OCI-LY1 (cell line): ENCODE data around the gene DKK1.
"Not testable (repeated sequence)": the region's sequence is repeated elsewhere in the genome, so short reads cannot be mapped to it uniquely, and the experiment has no call there.

Experiments used
- H2AFZ ChIP-seq: fragments of 200-600 bp; sonication (generic), shearing (Covaris generic); 2 replicates; pipeline ENCODE4 v1.6.0; 2014; ENCODE audit warnings: antibody characterized with exemption, mild to moderate bottlenecking, low read length
- H3F3A ChIP-seq: fragments of 200-600 bp; sonication (generic), shearing (Covaris generic); 2 replicates; pipeline ENCODE4 v1.6.0; 2014; ENCODE audit warnings: mild to moderate bottlenecking, antibody characterized with exemption, low read length, moderate library complexity; ENCODE audit not compliant: insufficient read depth
- H3K27ac ChIP-seq: fragments of 200-600 bp; sonication (generic); 2 replicates; pipeline ENCODE4 v1.5.1; 2014; ENCODE audit warnings: low read length, mixed run types, mild to moderate bottlenecking, low read depth; ENCODE audit not compliant: poor library complexity, severe bottlenecking
- H3K27me3 ChIP-seq: fragments of 200-600 bp; sonication (generic); 2 replicates; pipeline ENCODE4 v1.6.0; 2014; ENCODE audit warnings: antibody characterized with exemption, mild to moderate bottlenecking, low read length, moderate library complexity; ENCODE audit not compliant: insufficient read depth
- H3K36me3 ChIP-seq: fragments of 200-600 bp; sonication (generic); 2 replicates; pipeline ENCODE4 v1.6.1; 2014; ENCODE audit warnings: mild to moderate bottlenecking, antibody characterized with exemption, low read length, moderate library complexity, mixed read lengths; ENCODE audit not compliant: insufficient read depth
- H3K4me1 ChIP-seq: fragments of 200-600 bp; sonication (generic); 2 replicates; pipeline ENCODE4 v1.5.1; 2014; ENCODE audit warnings: mild to moderate bottlenecking, low read length, moderate library complexity; ENCODE audit not compliant: insufficient read depth, severe bottlenecking
- H3K4me2 ChIP-seq: fragments of 200-600 bp; sonication (generic), shearing (Covaris generic); 2 replicates; pipeline ENCODE4 v1.6.1; 2014; ENCODE audit warnings: low read length
- H3K4me3 ChIP-seq: fragments of 200-600 bp; sonication (generic); 2 replicates; pipeline ENCODE4 v1.5.1; 2014; ENCODE audit warnings: low read length, low read depth, mild to moderate bottlenecking, mixed read lengths; ENCODE audit not compliant: poor library complexity, severe bottlenecking
- H3K79me2 ChIP-seq: fragments of 200-600 bp; shearing (Covaris generic); 2 replicates; pipeline ENCODE4 v1.6.1; 2016; ENCODE audit warnings: mixed run types, low read length, mixed read lengths; ENCODE audit not compliant: insufficient read depth
- H3K9ac ChIP-seq: fragments of 200-600 bp; sonication (generic), shearing (Covaris generic); 2 replicates; pipeline ENCODE4 v1.6.1; 2014; ENCODE audit warnings: mild to moderate bottlenecking, low read length, mixed read lengths
- H3K9me2 ChIP-seq: fragments of 200-600 bp; sonication (generic), shearing (Covaris generic); 2 replicates; pipeline ENCODE4 v1.6.1; 2014; ENCODE audit warnings: low read depth, mild to moderate bottlenecking, low read length, mixed read lengths
- H3K9me3 ChIP-seq: fragments of 200-600 bp; shearing (Covaris generic); 2 replicates; pipeline ENCODE4 v1.6.1; 2014; ENCODE audit warnings: low read length, mixed read lengths
- H4K20me1 ChIP-seq: fragments of 200-600 bp; sonication (generic), shearing (Covaris generic); 2 replicates; pipeline ENCODE4 v1.6.0; 2016; ENCODE audit warnings: mild to moderate bottlenecking, low read length; ENCODE audit not compliant: insufficient read depth
- EZH2 ChIP-seq: fragments of 200-600 bp; sonication (generic), shearing (Covaris generic); IDR thresholded peaks from 2 replicates; pipeline ENCODE4 v1.8.0; 2017; ENCODE audit warnings: borderline replicate concordance, mixed run types, mild to moderate bottlenecking, antibody characterized with exemption, low read length, moderate library complexity, mixed read lengths
- TF ChIP-seq, protein P1 (sequence below): fragments of 200-600 bp; sonication (generic), shearing (Covaris generic); IDR thresholded peaks from 2 replicates; pipeline ENCODE4 v1.5.1; 2017; ENCODE audit warnings: mild to moderate bottlenecking, antibody characterized with exemption, low read length, moderate library complexity, mixed read lengths

Gene DKK1

DNA sequence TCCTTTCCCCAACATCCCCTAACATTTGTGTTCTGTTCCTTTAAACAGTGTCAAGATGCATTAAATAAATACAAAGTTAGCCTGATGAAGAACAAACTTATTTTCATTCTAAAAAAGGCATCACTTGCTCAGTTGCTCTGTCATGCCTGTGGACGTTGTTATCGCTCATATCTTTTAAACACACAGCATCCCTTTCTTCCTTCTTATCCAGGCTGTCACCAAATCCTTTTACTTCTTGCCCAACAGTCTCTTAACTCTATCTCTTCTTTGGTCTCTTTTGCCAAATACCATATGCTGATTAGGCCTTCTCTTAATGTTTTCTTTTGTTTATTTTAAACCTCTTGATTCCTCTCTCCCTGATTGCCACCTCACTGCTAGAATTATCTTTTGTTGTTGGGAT lies 43.9 kb downstream of the DKK1 start:
- Histone ChIP-seq H3K27ac (no peak overlapping the region), H3K4me1 (no peaks in the 10 kb centered on the region), H3K9me3 (no peaks in the 10 kb centered on the region), H2AFZ (no peak overlapping the region), H4K20me1 (no peaks in the 10 kb centered on the region), H3F3A (no peaks in the 10 kb centered on the region), H3K9me2 (no peaks in the 10 kb centered on the region), H3K9ac (no peak overlapping the region), H3K4me2 (no peak overlapping the region), H3K4me3 (no peak overlapping the region), H3K27me3 (no peaks in the 10 kb centered on the region), H3K36me3 (no peaks in the 10 kb centered on the region), H3K79me2 (no peaks in the 10 kb centered on the region)
- TF ChIP-seq EZH2, result no peak
- TF ChIP-seq, protein P1, sequence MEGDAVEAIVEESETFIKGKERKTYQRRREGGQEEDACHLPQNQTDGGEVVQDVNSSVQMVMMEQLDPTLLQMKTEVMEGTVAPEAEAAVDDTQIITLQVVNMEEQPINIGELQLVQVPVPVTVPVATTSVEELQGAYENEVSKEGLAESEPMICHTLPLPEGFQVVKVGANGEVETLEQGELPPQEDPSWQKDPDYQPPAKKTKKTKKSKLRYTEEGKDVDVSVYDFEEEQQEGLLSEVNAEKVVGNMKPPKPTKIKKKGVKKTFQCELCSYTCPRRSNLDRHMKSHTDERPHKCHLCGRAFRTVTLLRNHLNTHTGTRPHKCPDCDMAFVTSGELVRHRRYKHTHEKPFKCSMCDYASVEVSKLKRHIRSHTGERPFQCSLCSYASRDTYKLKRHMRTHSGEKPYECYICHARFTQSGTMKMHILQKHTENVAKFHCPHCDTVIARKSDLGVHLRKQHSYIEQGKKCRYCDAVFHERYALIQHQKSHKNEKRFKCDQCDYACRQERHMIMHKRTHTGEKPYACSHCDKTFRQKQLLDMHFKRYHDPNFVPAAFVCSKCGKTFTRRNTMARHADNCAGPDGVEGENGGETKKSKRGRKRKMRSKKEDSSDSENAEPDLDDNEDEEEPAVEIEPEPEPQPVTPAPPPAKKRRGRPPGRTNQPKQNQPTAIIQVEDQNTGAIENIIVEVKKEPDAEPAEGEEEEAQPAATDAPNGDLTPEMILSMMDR, result no peak

DNA sequence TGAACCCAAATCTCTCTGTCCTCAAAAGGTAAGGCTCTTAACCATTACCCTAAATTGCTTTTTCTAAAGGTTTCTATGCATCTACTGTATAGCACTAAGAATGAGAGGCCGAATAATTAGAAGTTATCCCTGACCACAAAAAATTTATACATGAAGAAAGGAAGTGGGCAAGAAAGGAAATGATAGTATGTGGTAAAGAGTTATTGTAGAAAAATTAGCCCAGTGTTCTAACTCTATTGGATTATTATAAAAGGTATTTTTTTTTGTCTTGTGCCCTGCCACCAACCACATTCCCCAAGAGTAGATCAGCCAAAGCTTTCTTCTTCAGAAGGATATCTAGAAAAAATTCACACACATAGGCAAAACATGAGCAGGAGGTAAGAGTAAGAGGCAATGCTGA lies 45.4 kb downstream of the DKK1 start:
- Histone ChIP-seq H2AFZ (no peak overlapping the region), H3K9ac (no peak overlapping the region)

DNA sequence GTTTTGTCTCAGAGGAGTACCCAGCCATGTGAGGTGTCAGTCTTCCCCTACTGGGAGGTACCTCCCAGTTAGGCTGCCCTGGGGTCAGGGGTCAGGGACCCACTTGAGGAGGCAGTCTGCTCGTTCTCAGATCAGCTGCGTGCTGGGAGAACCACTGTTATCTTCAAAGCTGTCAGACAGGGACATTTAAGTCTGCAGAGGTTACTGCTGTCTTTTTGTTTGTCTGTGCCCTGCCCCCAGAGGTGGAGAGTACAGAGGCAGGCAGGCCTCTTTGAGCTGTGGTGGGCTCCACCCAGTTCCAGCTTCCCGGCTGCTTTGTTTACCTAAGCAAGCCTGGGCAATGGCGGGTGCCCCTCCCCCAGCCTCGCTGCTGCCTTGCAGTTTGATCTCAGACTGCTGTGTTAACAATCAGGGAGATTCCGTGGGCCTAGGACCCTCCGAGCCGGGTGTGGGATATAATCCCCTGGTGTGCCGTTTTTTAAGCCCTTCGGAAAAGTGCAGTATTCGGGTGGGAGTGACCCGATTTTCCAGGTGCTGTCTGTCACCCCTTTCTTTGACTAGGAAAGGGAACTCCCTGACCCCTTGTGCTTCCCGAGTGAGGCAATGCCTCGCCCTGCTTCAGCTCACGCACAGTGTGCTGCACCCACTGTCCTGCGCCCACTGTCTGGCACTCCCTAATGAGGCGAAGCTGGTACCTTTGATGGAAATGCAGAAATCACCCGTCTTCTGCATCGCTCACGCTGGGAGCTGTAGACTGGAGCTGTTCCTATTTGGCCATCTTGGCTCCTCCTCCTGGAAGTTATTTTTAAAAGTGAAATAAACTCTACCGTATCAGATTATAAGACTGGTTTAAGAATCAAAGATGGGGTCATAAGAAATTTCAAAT lies 51.7 kb downstream of the DKK1 start:
- not testable (repeated sequence) for H3K27me3 ChIP-seq, H3K9me3 ChIP-seq, H3K79me2 ChIP-seq, H3K27ac ChIP-seq, H3K36me3 ChIP-seq, H3K9me2 ChIP-seq, H3F3A ChIP-seq, H3K9ac ChIP-seq, H3K4me2 ChIP-seq, H3K4me1 ChIP-seq, H4K20me1 ChIP-seq, H2AFZ ChIP-seq, H3K4me3 ChIP-seq

More for the DNA sequence above, 45.4 kb downstream of the DKK1 start:
- Histone ChIP-seq H3K79me2 (no peaks in the 10 kb centered on the region), H3K4me3 (no peak overlapping the region), H4K20me1 (no peaks in the 10 kb centered on the region), H3F3A (no peaks in the 10 kb centered on the region), H3K9me2 (no peaks in the 10 kb centered on the region), H3K9me3 (no peaks in the 10 kb centered on the region), H3K4me1 (no peaks in the 10 kb centered on the region), H3K36me3 (no peaks in the 10 kb centered on the region), H3K27me3 (no peaks in the 10 kb centered on the region), H3K4me2 (no peak overlapping the region), H3K27ac (no peak overlapping the region)
- TF ChIP-seq, protein P1, result no peak
- no peak for TF ChIP-seq EZH2
